GM23338 (cell line): ENCODE data around the gene SIN3B. TPM values are rescaled to one million over a fixed set of nuclear protein-coding genes. Genes with fewer than 3 reads are reported as not detected.

ENCODE experiments used
- ATAC-seq: fragments of 200-7000 bp; cut with Tn5 transposase; 3 replicates; pipeline ENCODE4 v1.9.1; 2020
- DNase-seq: peaks from one replicate; pipeline ENCODE4 v3.0.0-alpha.2; 2015; ENCODE audit warnings: low spot score
- H2AFZ ChIP-seq: fragments of 200-600 bp; sonication (generic); 2 replicates; pipeline ENCODE4 v1.8.0; 2016; ENCODE audit warnings: antibody characterized with exemption, mild to moderate bottlenecking, moderate library complexity
- H3F3A ChIP-seq: fragments of 200-600 bp; sonication (generic); replicated peaks from 2 replicates; pipeline ENCODE4 v1.8.0; 2017; ENCODE audit warnings: antibody characterized with exemption, mixed run types, low read depth
- H3K27ac ChIP-seq: fragments of 200-600 bp; sonication (generic); 2 replicates; pipeline ENCODE4 v1.6.1; 2016; ENCODE audit warnings: low read depth
- H3K27me3 ChIP-seq: fragments of 200-600 bp; sonication (generic); 2 replicates; pipeline ENCODE4 v1.8.0; 2016; ENCODE audit warnings: mild to moderate bottlenecking, mixed run types, moderate library complexity; ENCODE audit not compliant: insufficient read depth
- H3K36me3 ChIP-seq: fragments of 200-600 bp; sonication (generic); 2 replicates; pipeline ENCODE4 v1.8.0; 2016; ENCODE audit warnings: mild to moderate bottlenecking; ENCODE audit not compliant: insufficient read depth
- H3K4me1 ChIP-seq: fragments of 200-600 bp; sonication (generic); 2 replicates; pipeline ENCODE4 v1.8.0; 2016; ENCODE audit warnings: mild to moderate bottlenecking, moderate library complexity; ENCODE audit not compliant: insufficient read depth
- H3K4me2 ChIP-seq: fragments of 200-600 bp; sonication (generic); 2 replicates; pipeline ENCODE4 v1.7.1; 2017; ENCODE audit warnings: mixed run types
- H3K4me3 ChIP-seq: fragments of 200-600 bp; sonication (generic); 2 replicates; pipeline ENCODE4 v1.6.1; 2016; ENCODE audit warnings: mixed run types
- H3K79me2 ChIP-seq: fragments of 200-600 bp; sonication (generic); replicated peaks from 2 replicates; pipeline ENCODE4 v1.8.0; 2017; ENCODE audit warnings: mild to moderate bottlenecking; ENCODE audit not compliant: insufficient read depth
- H3K9me2 ChIP-seq: fragments of 200-600 bp; sonication (generic); 2 replicates; pipeline ENCODE4 v1.8.0; 2017; ENCODE audit not compliant: insufficient read depth
- H4K20me1 ChIP-seq: fragments of 200-600 bp; sonication (generic); replicated peaks from 2 replicates; pipeline ENCODE4 v1.8.0; 2017; ENCODE audit warnings: mild to moderate bottlenecking; ENCODE audit not compliant: insufficient read depth
- H3K27ac Mint-ChIP-seq: 2 replicates; pipeline ENCODE4 v1.8.0; 2020; ENCODE audit warnings: inconsistent platforms, mild to moderate bottlenecking, moderate library complexity, mixed read lengths
- H3K27me3 Mint-ChIP-seq: 3 replicates; pipeline ENCODE4 v1.8.0; 2022; ENCODE audit warnings: low read depth, mild to moderate bottlenecking, moderate library complexity, mixed read lengths, inconsistent platforms; ENCODE audit not compliant: insufficient read depth, poor library complexity
- H3K36me3 Mint-ChIP-seq: 3 replicates; pipeline ENCODE4 v1.8.0; 2021; ENCODE audit warnings: low read depth, mild to moderate bottlenecking, inconsistent platforms, moderate library complexity, mixed read lengths
- H3K4me1 Mint-ChIP-seq: 3 replicates; pipeline ENCODE4 v1.8.0; 2020; ENCODE audit warnings: mild to moderate bottlenecking, inconsistent platforms, mixed read lengths
- H3K4me3 Mint-ChIP-seq: 3 replicates; pipeline ENCODE4 v1.8.0; 2021; ENCODE audit warnings: moderate library complexity, mild to moderate bottlenecking, inconsistent platforms, mixed read lengths
- H3K9me3 Mint-ChIP-seq: 3 replicates; pipeline ENCODE4 v1.8.0; 2020; ENCODE audit warnings: moderate library complexity, mild to moderate bottlenecking, inconsistent platforms, mixed read lengths
- CREB1 ChIP-seq: fragments of 250-450 bp; sonication (Bioruptor Pico); IDR thresholded peaks from 2 replicates; pipeline ENCODE4 v1.5.0; 2020; ENCODE audit warnings: low read depth, mild to moderate bottlenecking, moderate library complexity
- CTCF ChIP-seq, 2 experiments: fragments of 200-600 bp in 1 of 2; sonication (generic) in 1 of 2; conservative IDR thresholded peaks; 2 replicates each; pipeline versions ENCODE4 v1.5.1 to v1.6.1; 2016 to 2017; ENCODE audit warnings: antibody characterized with exemption in 2 of 2, low read depth in 2 of 2, mild to moderate bottlenecking in 2 of 2, moderate library complexity in 1 of 2
- ETS1 ChIP-seq: IDR thresholded peaks from 2 replicates; pipeline ENCODE4 v1.6.1; 2016; ENCODE audit warnings: antibody characterized with exemption
- EZH2 ChIP-seq: fragments of 200-600 bp; sonication (generic); IDR thresholded peaks from one replicate; pipeline ENCODE4 v1.8.0; 2017; ENCODE audit warnings: antibody characterized with exemption, mild to moderate bottlenecking, low read depth; ENCODE audit not compliant: unreplicated experiment
- EZH2phosphoT487 ChIP-seq: fragments of 200-600 bp; sonication (generic); IDR thresholded peaks from one replicate; pipeline ENCODE4 v1.8.1; 2018; ENCODE audit warnings: antibody characterized with exemption; ENCODE audit not compliant: unreplicated experiment
- JUNB ChIP-seq: IDR thresholded peaks from one replicate; pipeline ENCODE4 v1.6.1; 2016; ENCODE audit warnings: antibody characterized with exemption; ENCODE audit not compliant: unreplicated experiment
- NANOG ChIP-seq: IDR thresholded peaks from 2 replicates; pipeline ENCODE4 v1.6.1; 2016; ENCODE audit warnings: antibody characterized with exemption, borderline replicate concordance
- POLR2AphosphoS5 ChIP-seq: IDR thresholded peaks from 2 replicates; pipeline ENCODE4 v1.6.1; 2016; ENCODE audit warnings: antibody characterized with exemption, low read depth
- REST ChIP-seq: IDR thresholded peaks from one replicate; pipeline ENCODE4 v1.6.1; 2018; ENCODE audit warnings: antibody characterized with exemption; ENCODE audit not compliant: unreplicated experiment
- STAT1 ChIP-seq: IDR thresholded peaks from one replicate; pipeline ENCODE4 v1.6.1; 2016; ENCODE audit warnings: antibody characterized with exemption; ENCODE audit not compliant: unreplicated experiment
- ZNF114 ChIP-seq: fragments of 250-450 bp; sonication (Bioruptor Pico); IDR thresholded peaks from 2 replicates; pipeline ENCODE4 v1.5.0; 2020; ENCODE audit warnings: mild to moderate bottlenecking, moderate library complexity
- ZNF331 ChIP-seq: fragments of 250-450 bp; sonication (Bioruptor Pico); IDR thresholded peaks from 2 replicates; pipeline ENCODE4 v1.5.0; 2020; ENCODE audit warnings: low read depth, mild to moderate bottlenecking, moderate library complexity
- ZNF462 ChIP-seq: fragments of 250-450 bp; sonication (Bioruptor Pico); IDR thresholded peaks from 2 replicates; pipeline ENCODE4 v1.5.0; 2020; ENCODE audit warnings: mild to moderate bottlenecking, moderate library complexity
- polyA plus RNA-seq: library from polyadenylated mRNA; unstranded; fragments of >200 nt; fragmentation: Nextera tagmentation; extraction: Ambion mirVana; gene quantifications from 2 replicates; pipeline ENCODE4 v1.2.1, GENCODE V29; 2016
- total RNA-seq: library from RNA; depleted of rRNA; stranded (reverse); fragments of >200 nt; shearing (Covaris generic); gene quantifications from 2 replicates; pipeline ENCODE4 v1.2.3, GENCODE V29; 2014

Gene SIN3B
- total and polyA plus RNA-seq, 2 experiments from 2014 or later = 37.6 to 68.6 TPM

- DNase-seq (no peak), ATAC-seq (no peak)
- Mint-ChIP-seq H3K4me1 (no peaks in the 10 kb centered on the region), H3K27me3 (peaks cover 11% of the 10 kb centered on the region), H3K9me3 (peaks cover 37% of the 10 kb centered on the region), H3K36me3 (peaks cover 74% of the 10 kb centered on the region), H3K4me3 (no peak overlapping the region), H3K27ac (no peak overlapping the region)
- peaks cover 15% of the 10 kb centered on the region for H3K79me2 ChIP-seq
- no peak for TF ChIP-seq EZH2phosphoT487
- no peak for TF ChIP-seq JUNB
- no peak for TF ChIP-seq REST
- no peak for TF ChIP-seq NANOG
- TF ChIP-seq ZNF331 (CRISPR knock-in tag) = no peak
- no peak for TF ChIP-seq ZNF114
- TF ChIP-seq CTCF (conservative IDR thresholded peaks at IDR 0.05; ENCODE audit: low read depth in 2 of 2) = no peak
- TF ChIP-seq POLR2AphosphoS5 = no peak
- TF ChIP-seq STAT1 = no peak
- no peak for TF ChIP-seq ETS1
- no peak for TF ChIP-seq EZH2
- TF ChIP-seq CREB1 (CRISPR knock-in tag) = no peak
- TF ChIP-seq ZNF462 (CRISPR knock-in tag) = no peak
- H3K27ac ChIP-seq = no peak overlapping the region
- no peaks in the 10 kb centered on the region for H3F3A ChIP-seq
- H3K4me3 ChIP-seq = no peak overlapping the region
- H3K4me1 ChIP-seq = no peaks in the 10 kb centered on the region
- H4K20me1 ChIP-seq = no peaks in the 10 kb centered on the region; the same call in 1 of the 2 replicates
- H3K36me3 ChIP-seq = no peaks in the 10 kb centered on the region; the same call in 1 of the 2 replicates
- H3K4me2 ChIP-seq = no peak overlapping the region
- H2AFZ ChIP-seq = no peak overlapping the region
- no peaks in the 10 kb centered on the region for H3K27me3 ChIP-seq
- no peaks in the 10 kb centered on the region for H3K9me2 ChIP-seq
Observed at GRCh38 chr19:16878181-16878965, 49.2 kb downstream of the SIN3B start.
